ENCODE measurements around the gene RAPSN.

The RAPSN gene

GRCh38 chr11:47478651-47479329, 29.9 kb upstream of the RAPSN start:
- no peak overlapping the region for H3K4me3 ChIP-seq (ENCODE audit: low read depth, low read length)
- no peak for DNase-seq (ENCODE audit: low read depth)
- TF ChIP-seq CTCF (IDR thresholded peaks at IDR 0.05; ENCODE audit: insufficient read depth, low read depth, low read length, missing control alignments), result no peak

GRCh38 chr11:47477753-47478152, 28.8 kb upstream of the RAPSN start:
- DNase-seq (ENCODE audit: low read depth), result no peak
- no peak for TF ChIP-seq CTCF (IDR thresholded peaks at IDR 0.05; ENCODE audit: insufficient read depth, low read depth, low read length, missing control alignments)

GRCh38 chr11:47477323-47477722, 28.4 kb upstream of the RAPSN start:
- no peak overlapping the region for H3K4me3 ChIP-seq (ENCODE audit: low read depth, low read length)
- TF ChIP-seq CTCF (IDR thresholded peaks at IDR 0.05; ENCODE audit: insufficient read depth, low read depth, low read length, missing control alignments), result no peak
- no peak for DNase-seq (ENCODE audit: low read depth)

More at GRCh38 chr11:47477753-47478152, 28.8 kb upstream of the RAPSN start:
- no peak overlapping the region for H3K4me3 ChIP-seq (ENCODE audit: low read depth, low read length)

GRCh38 chr11:47470671-47471070, 21.7 kb upstream of the RAPSN start:
- no peak for DNase-seq (ENCODE audit: low read depth)
- H3K4me3 ChIP-seq (ENCODE audit: low read depth, low read length), result no peak overlapping the region
- no peak for TF ChIP-seq CTCF (IDR thresholded peaks at IDR 0.05; ENCODE audit: insufficient read depth, low read depth, low read length, missing control alignments)

GRCh38 chr11:47469361-47470179, 20.6 kb upstream of the RAPSN start:
- H3K4me3 ChIP-seq (ENCODE audit: low read depth, low read length), result no peak overlapping the region
- DNase-seq (ENCODE audit: low read depth), result no peak
- TF ChIP-seq CTCF (IDR thresholded peaks at IDR 0.05; ENCODE audit: insufficient read depth, low read depth, low read length, missing control alignments), result no peak

- H3K4me3 ChIP-seq (ENCODE audit: low read depth, low read length), result no peak overlapping the region
- TF ChIP-seq CTCF (IDR thresholded peaks at IDR 0.05; ENCODE audit: insufficient read depth, low read depth, low read length, missing control alignments), result no peak
- DNase-seq (ENCODE audit: low read depth), result no peak
Observed at GRCh38 chr11:47468598-47469214, 19.8 kb upstream of the RAPSN start.

All from GM12865 (cell line).